Peyer's patch (tissue), 4 donors: ENCODE data around the gene C1orf210. TPM values are rescaled to one million over a fixed set of nuclear protein-coding genes. Genes with fewer than 3 reads are reported as not detected.

Source experiments
- DNase-seq, 3 donors: peaks; one replicate each; pipeline ENCODE4 v3.0.0-alpha.2; 2017 to 2019
- H3K27ac ChIP-seq, 4 donors: fragments of 200-600 bp; sonication (generic); one replicate each; pipeline ENCODE4 v1.5.1; 2016 to 2019
- H3K27me3 ChIP-seq, 2 donors: fragments of 200-600 bp; sonication (generic); one replicate each; pipeline ENCODE4 v1.5.1; 2019
- H3K36me3 ChIP-seq, 3 donors: fragments of 200-600 bp; sonication (generic); one replicate each; pipeline ENCODE4 v1.5.1; 2016 to 2019
- H3K4me1 ChIP-seq, 4 donors: fragments of 200-600 bp; sonication (generic); one replicate each; pipeline ENCODE4 v1.5.1; 2016 to 2019
- H3K4me3 ChIP-seq, 4 donors: fragments of 200-600 bp; sonication (generic); 1 replicate in 3 of 4; 2 replicates in 1 of 4; pipeline ENCODE4 v1.5.1; 2016 to 2019; ENCODE audit warnings: mild to moderate bottlenecking in 1 of 4
- H3K9me3 ChIP-seq, 4 donors: fragments of 200-600 bp; sonication (generic); one replicate each; pipeline ENCODE4 v1.5.1; 2016 to 2019; ENCODE audit warnings: mild to moderate bottlenecking in 1 of 4
- CTCF ChIP-seq, 6 experiments: fragments of 450-650 bp in 4 of 6; fragments of 200-600 bp in 2 of 6; sonication (generic) in 1 of 6; IDR thresholded peaks; one replicate each; pipeline ENCODE4 v1.5.1; 2017 to 2019; ENCODE audit warnings: antibody characterized with exemption in 6 of 6, mild to moderate bottlenecking in 3 of 6, moderate library complexity in 1 of 6
- POLR2A ChIP-seq, 2 donors: fragments of 450-650 bp; IDR thresholded peaks; one replicate each; pipeline ENCODE4 v1.5.1; 2017; ENCODE audit warnings: antibody characterized with exemption in 2 of 2, mild to moderate bottlenecking in 2 of 2, moderate library complexity in 2 of 2
- total RNA-seq, 4 donors: library from RNA; depleted of rRNA; stranded (reverse); fragments of >200 nt; gene quantifications; one replicate each; pipeline ENCODE4 v1.1.0, GENCODE V29; 2016

The C1orf210 gene
- total RNA-seq, 4 donors from 2014 or later = 4.1 to 80.9 (median 74.4) TPM

GRCh38 chr1:43232482-43232881, 52.9 kb downstream of the C1orf210 start:
- DNase-seq = no peak
- Histone ChIP-seq H3K4me3 (no peak overlapping the region), H3K36me3 (no peaks in the 10 kb centered on the region), H3K9me3 (no peaks in the 10 kb centered on the region), H3K27ac (no peak overlapping the region), H3K4me1 (no peaks in the 10 kb centered on the region), H3K27me3 (no peaks in the 10 kb centered on the region)
- no peak for TF ChIP-seq CTCF (IDR thresholded peaks at IDR 0.05)
- TF ChIP-seq POLR2A (IDR thresholded peaks at IDR 0.05) = no peak

GRCh38 chr1:43232074-43232473, 53.3 kb downstream of the C1orf210 start:
- Histone ChIP-seq H3K9me3 (no peaks in the 10 kb centered on the region), H3K4me1 (peaks cover 0 to under 1% (median 0%) of the 10 kb centered on the region in 4 donors), H3K27me3 (no peaks in the 10 kb centered on the region), H3K36me3 (no peaks in the 10 kb centered on the region), H3K27ac (no peak overlapping the region), H3K4me3 (no peak overlapping the region)
- TF ChIP-seq POLR2A (IDR thresholded peaks at IDR 0.05) (no peak), CTCF (IDR thresholded peaks at IDR 0.05) (no peak)
- DNase-seq = no peak

Other genes starting within 250 kb of the C1orf210 start
- 10 to 100 TPM; 12.8 to 62.7 (median 23.3) TPM for gene EBNA1BP2, start 113.3 kb downstream of the C1orf210 start, total RNA-seq
- gene CFAP57, start 113.3 kb downstream of the C1orf210 start, total RNA-seq = not detected
- 10 to 100 TPM; 14.0 to 87.7 (median 74.8) TPM for gene TMEM125, start 15.6 kb downstream of the C1orf210 start, total RNA-seq
- gene TIE1, start 15.4 kb upstream of the C1orf210 start, total RNA-seq = 10 to 100 TPM in 2 of 4 donors, 1 to 10 TPM in 2; 5.6 to 38.8 (median 8.9) TPM
- not detected for gene MPL, start 52.2 kb upstream of the C1orf210 start, total RNA-seq
- gene CDC20, start 73.4 kb upstream of the C1orf210 start, total RNA-seq = 10 to 100 TPM in 1 of 4 donors, 1 to 10 TPM in 3; 3.4 to 14.9 (median 6.3) TPM
- 100 to 1,000 TPM in 1 of 4 donors, 10 to 100 TPM in 3; 29.7 to 101 (median 71.3) TPM for gene ELOVL1, start 82.4 kb upstream of the C1orf210 start, total RNA-seq
- 10 to 100 TPM; 36.1 to 58.6 (median 38.7) TPM for gene MED8, start 104.2 kb upstream of the C1orf210 start, total RNA-seq
- gene SZT2, start 104.3 kb upstream of the C1orf210 start, total RNA-seq = 100 to 1,000 TPM in 2 of 4 donors, 10 to 100 TPM in 2; 76.9 to 129 (median 104) TPM
- 100 to 1,000 TPM; 127 to 210 (median 169) TPM for gene HYI, start 168.3 kb upstream of the C1orf210 start, total RNA-seq
- 100 to 1,000 TPM; 149 to 613 (median 528) TPM for gene PTPRF, start 245.3 kb upstream of the C1orf210 start, total RNA-seq